HG03108 (cell line): ENCODE measurements around the gene ZNF319.

Source experiments
- ATAC-seq: cut with Tn5 transposase; IDR thresholded peaks from one replicate; pipeline ENCODE4 v1.9.1; 2021; ENCODE audit warnings: moderate library complexity; ENCODE audit not compliant: unreplicated experiment

The ZNF319 gene

GRCh38 chr16:58037365-58038057, 37.0 kb upstream of the ZNF319 start:
- no peak for ATAC-seq

GRCh38 chr16:58036943-58037342, 36.5 kb upstream of the ZNF319 start:
- no peak for ATAC-seq

GRCh38 chr16:58035356-58036170, 35.1 kb upstream of the ZNF319 start:
- no peak for ATAC-seq

GRCh38 chr16:58034774-58035173, 34.3 kb upstream of the ZNF319 start:
- no peak for ATAC-seq

GRCh38 chr16:58034128-58034685, 33.7 kb upstream of the ZNF319 start:
- no peak for ATAC-seq

GRCh38 chr16:58032710-58033293, 32.3 kb upstream of the ZNF319 start:
- no peak for ATAC-seq

- no peak for ATAC-seq
These were observed 30.7 kb upstream of the ZNF319 start for GRCh38 chr16:58031016-58031800.

- no peak for ATAC-seq
These were observed 29.8 kb upstream of the ZNF319 start for GRCh38 chr16:58030136-58030840.

GRCh38 chr16:58029410-58029809, 28.9 kb upstream of the ZNF319 start:
- ATAC-seq: no peak

- no peak for ATAC-seq
These were observed 28.1 kb upstream of the ZNF319 start for GRCh38 chr16:58028541-58029070.

GRCh38 chr16:58027916-58028455, 27.5 kb upstream of the ZNF319 start:
- no peak for ATAC-seq

GRCh38 chr16:58027161-58027915, 26.9 kb upstream of the ZNF319 start:
- ATAC-seq: no peak

GRCh38 chr16:58026705-58027160, 26.3 kb upstream of the ZNF319 start:
- ATAC-seq: no peak

- ATAC-seq: no peak
These were observed 25.8 kb upstream of the ZNF319 start for GRCh38 chr16:58026139-58026704.

GRCh38 chr16:58025351-58026138, 25.1 kb upstream of the ZNF319 start, which contains the start of gene MMP15:
TSS of gene MMP15 (plus strand) at chr16:58025754. CDS start at chr16:58026351, 597 bp downstream.
- ATAC-seq: peak; percentile 49

GRCh38 chr16:58024486-58025350, 24.2 kb upstream of the ZNF319 start:
- ATAC-seq: no peak
